Bronchial smooth muscle cell (primary cell): ENCODE data around the gene NABP1. TPM values are rescaled to one million over a fixed set of nuclear protein-coding genes. Genes with fewer than 3 reads are reported as not detected.

Experiments
- total RNA-seq: library from RNA; depleted of rRNA; stranded (reverse); fragments of >200 nt; gene quantifications from 2 replicates; pipeline ENCODE4 v1.2.1, GENCODE V29; 2014

NABP1 gene
- total RNA-seq, result 44.0 and 117 TPM in 2 replicates

DNA sequence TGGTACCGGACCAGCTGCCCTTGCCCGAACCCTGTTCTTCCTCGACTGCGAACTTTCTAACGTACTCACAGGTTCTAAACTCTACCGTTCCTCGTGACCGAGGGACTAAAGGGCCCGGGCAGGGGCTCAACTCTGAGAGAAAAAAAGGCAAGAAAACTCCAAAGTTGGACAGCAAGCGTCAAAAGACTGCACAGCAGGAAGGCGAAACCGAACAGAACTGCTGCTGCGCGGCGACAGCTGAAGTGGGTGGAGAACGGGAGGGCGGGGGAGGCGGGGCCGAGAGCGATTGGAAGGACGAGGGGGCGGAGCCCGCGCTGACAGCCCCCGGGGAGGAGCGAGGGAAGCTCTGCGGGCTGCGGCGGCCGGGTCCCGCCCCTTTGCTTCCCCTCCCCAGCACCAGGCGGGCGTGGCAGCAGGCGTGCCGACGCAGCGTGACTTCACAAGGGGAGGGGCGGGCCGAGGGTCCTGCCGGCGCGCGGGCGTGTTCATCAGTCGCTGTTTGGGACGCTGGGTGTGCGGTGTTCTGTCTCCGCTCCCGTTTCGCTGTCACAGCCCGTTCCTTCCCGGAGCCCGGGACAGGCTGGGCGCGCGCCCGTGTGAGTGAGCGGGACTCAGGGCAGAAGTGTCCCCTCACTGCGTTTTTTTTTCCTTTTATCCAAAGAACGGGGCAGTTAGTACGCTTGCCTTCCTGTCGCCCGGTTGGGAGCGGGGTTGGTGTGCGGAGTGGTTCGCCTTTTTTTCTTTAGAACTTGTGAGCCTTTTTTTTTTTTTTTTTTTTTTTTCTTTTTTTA lies at the start of gene NABP1:
TSS of gene NABP1 (plus strand) at position 491 of the 791 bp plus-strand sequence. CDS start 479 bp downstream, outside the sequence.

Other genes with a start within 250 kb of the NABP1 start
- gene CAVIN2, start 169.0 kb downstream of the NABP1 start, total RNA-seq, result 9.7 and 25.4 TPM in 2 replicates